ENCODE data around the gene CPNE7.

GRCh38 chr16:89538286-89538685 is 37.3 kb upstream of the CPNE7 start:
- TF ChIP-seq, protein P1, sequence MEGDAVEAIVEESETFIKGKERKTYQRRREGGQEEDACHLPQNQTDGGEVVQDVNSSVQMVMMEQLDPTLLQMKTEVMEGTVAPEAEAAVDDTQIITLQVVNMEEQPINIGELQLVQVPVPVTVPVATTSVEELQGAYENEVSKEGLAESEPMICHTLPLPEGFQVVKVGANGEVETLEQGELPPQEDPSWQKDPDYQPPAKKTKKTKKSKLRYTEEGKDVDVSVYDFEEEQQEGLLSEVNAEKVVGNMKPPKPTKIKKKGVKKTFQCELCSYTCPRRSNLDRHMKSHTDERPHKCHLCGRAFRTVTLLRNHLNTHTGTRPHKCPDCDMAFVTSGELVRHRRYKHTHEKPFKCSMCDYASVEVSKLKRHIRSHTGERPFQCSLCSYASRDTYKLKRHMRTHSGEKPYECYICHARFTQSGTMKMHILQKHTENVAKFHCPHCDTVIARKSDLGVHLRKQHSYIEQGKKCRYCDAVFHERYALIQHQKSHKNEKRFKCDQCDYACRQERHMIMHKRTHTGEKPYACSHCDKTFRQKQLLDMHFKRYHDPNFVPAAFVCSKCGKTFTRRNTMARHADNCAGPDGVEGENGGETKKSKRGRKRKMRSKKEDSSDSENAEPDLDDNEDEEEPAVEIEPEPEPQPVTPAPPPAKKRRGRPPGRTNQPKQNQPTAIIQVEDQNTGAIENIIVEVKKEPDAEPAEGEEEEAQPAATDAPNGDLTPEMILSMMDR (IDR thresholded peaks at IDR 0.05; ENCODE audit: borderline replicate concordance, extremely low read depth, low read length, poor library complexity, severe bottlenecking): no peak
- no peak for TF ChIP-seq EZH2 (IDR thresholded peaks at IDR 0.05; ENCODE audit: borderline replicate concordance, low read depth, low read length, severe bottlenecking)
